Measurements from ENCODE around the gene KAZN. TPM values are rescaled to one million over a fixed set of nuclear protein-coding genes. Genes with fewer than 3 reads are reported as not detected.

The KAZN gene
- polyA plus RNA-seq, 2 of the 4 experiments (the other 2 are of a cell fraction): 1.3 to 1.9 TPM

- ATAC-seq: peak; percentile 33 to 50; a peak in 3 of 6 replicates
- H3K9me3 ChIP-seq: no peaks in the 10 kb centered on the region
- H3K4me1 ChIP-seq: no peaks in the 10 kb centered on the region; the same call in 2 of the 3 replicates
- peak; percentile 5 to 6 for DNase-seq (ENCODE audit: low read depth in 1 of 2, low spot score in 1 of 2)
- H3K4me2 ChIP-seq: no peak overlapping the region
- 48% methylated on average over 7 of the region's 23 CpGs for WGBS (ENCODE audit: missing lambda C conversion rate)
- no peak for FAIRE-seq
- H3K27ac ChIP-seq: 0 out of 6 replicates have a peak overlapping the region, but pooled peaks of 1 of the 2 experiments have one; percentile 18
- ChIA-PET CTCF (interaction anchor here (0.6 kb wide), 1 partner anchor 120 kb away, joined by 3 read pairs; no protein-coding TSS in a partner anchor), POLR2A (no interaction called here)
- no peak for TF ChIP-seq JUNB (IDR thresholded peaks at IDR 0.05)
- no peak for TF ChIP-seq POLR2AphosphoS2 (conservative IDR thresholded peaks at IDR 0.05; ENCODE audit: low read length)
- TF ChIP-seq JUN (IDR thresholded peaks at IDR 0.05): no peak
- TF ChIP-seq MAX (IDR thresholded peaks at IDR 0.05): no peak
- no peak for TF ChIP-seq HDAC2 (IDR thresholded peaks at IDR 0.05)
- TF ChIP-seq GATA3 (IDR thresholded peaks at IDR 0.05; ENCODE audit: borderline replicate concordance): no peak
- TF ChIP-seq ELK1 (IDR thresholded peaks at IDR 0.05; ENCODE audit: low read depth, low read length): no peak
- no peak for TF ChIP-seq MYC (IDR thresholded peaks at IDR 0.05; ENCODE audit: borderline replicate concordance, low read length)
- no peak for TF ChIP-seq RAD21 (conservative IDR thresholded peaks at IDR 0.05 in 1 of 2, IDR thresholded peaks at IDR 0.05 in 1 of 2)
- TF ChIP-seq EHMT2 (IDR thresholded peaks at IDR 0.05; ENCODE audit: low read depth): no peak
- no peak for TF ChIP-seq RNF2 (IDR thresholded peaks at IDR 0.05; ENCODE audit: borderline replicate concordance, low read depth)
- no peak for TF ChIP-seq CEBPB (IDR thresholded peaks at IDR 0.05)
- TF ChIP-seq HOXB13 (CRISPR knock-in tag; IDR thresholded peaks at IDR 0.05; ENCODE audit: low read depth): no peak
- no peak for TF ChIP-seq KDM1A (IDR thresholded peaks at IDR 0.05; ENCODE audit: low read depth)
- no peak for TF ChIP-seq SREBF2 (IDR thresholded peaks at IDR 0.05)
- TF ChIP-seq NR3C1 (IDR thresholded peaks at IDR 0.05): no peak
- TF ChIP-seq RFX5 (IDR thresholded peaks at IDR 0.05): no peak
- TF ChIP-seq CBX2 (IDR thresholded peaks at IDR 0.05; ENCODE audit: borderline replicate concordance, low read depth): no peak
- H3K4me3 ChIP-seq: no peak overlapping the region
Measured at GRCh38 chr1:14996133-14997050, 397.9 kb downstream of the KAZN start.

- H3K27ac ChIP-seq: no peak overlapping the region
- POLR2A ChIA-PET: no interaction called here
- no peaks in the 10 kb centered on the region; the same call in 2 of the 3 replicates for H3K4me1 ChIP-seq
- ATAC-seq (no peak), DNase-seq (ENCODE audit: low read depth in 1 of 2, low spot score in 1 of 2) (no peak), FAIRE-seq (no peak)
- no peaks in the 10 kb centered on the region for H3K9me3 ChIP-seq
- CTCF ChIA-PET: no interaction called here
- no peak overlapping the region for H3K4me3 ChIP-seq
- WGBS (ENCODE audit: missing lambda C conversion rate): 75% methylated on average over 8 of the region's 12 CpGs
- TF ChIP-seq ZC3H11A (IDR thresholded peaks at IDR 0.05): no peak
- TF ChIP-seq ZNF302 (CRISPR knock-in tag; IDR thresholded peaks at IDR 0.05): no peak
- TF ChIP-seq MYC (IDR thresholded peaks at IDR 0.05; ENCODE audit: borderline replicate concordance, low read length): no peak
- TF ChIP-seq ZSCAN20 (CRISPR knock-in tag; IDR thresholded peaks at IDR 0.05): no peak
- TF ChIP-seq E2F6 (IDR thresholded peaks at IDR 0.05; ENCODE audit: borderline replicate concordance, low read depth): no peak
- TF ChIP-seq EHMT2 (IDR thresholded peaks at IDR 0.05; ENCODE audit: low read depth): no peak
- no peak for TF ChIP-seq CTCF (IDR thresholded peaks at IDR 0.05)
- TF ChIP-seq RFX5 (IDR thresholded peaks at IDR 0.05): no peak
- H3K4me2 ChIP-seq: no peak overlapping the region
Measured at GRCh38 chr1:14997646-14998276, 399.3 kb downstream of the KAZN start.

Measured in A549 (cell line).